Liver (tissue), 9 donors: ENCODE measurements around the gene RAB43. TPM values are rescaled to one million over a fixed set of nuclear protein-coding genes. Genes with fewer than 3 reads are reported as not detected.

Experiments used
- DNase-seq: peaks from one replicate; pipeline ENCODE4 v3.0.0-alpha.2; 2017; ENCODE audit warnings: low spot score
- H3K27ac ChIP-seq, 2 donors: one replicate each; pipeline ENCODE4 v1.7.0; 2013; ENCODE audit warnings: inconsistent platforms in 2 of 2, low read length in 2 of 2, control low read depth in 1 of 2, low read depth in 1 of 2, mild to moderate bottlenecking in 1 of 2
- H3K27me3 ChIP-seq, 4 donors: one replicate each; pipeline versions ENCODE4 v1.6.1 to v1.7.0; 2013; ENCODE audit warnings: low read length in 3 of 4, inconsistent platforms in 1 of 4, mild to moderate bottlenecking in 1 of 4, moderate library complexity in 1 of 4; ENCODE audit not compliant: control insufficient read depth in 4 of 4, insufficient read depth in 4 of 4
- H3K36me3 ChIP-seq, 4 donors: one replicate each; pipeline versions ENCODE4 v1.6.1 to v1.7.0; 2013; ENCODE audit warnings: low read length in 3 of 4, mild to moderate bottlenecking in 3 of 4, low read depth in 1 of 4, moderate library complexity in 1 of 4; ENCODE audit not compliant: control insufficient read depth in 4 of 4, insufficient read depth in 3 of 4
- H3K4me1 ChIP-seq, 4 donors: one replicate each; pipeline versions ENCODE4 v1.6.1 to v1.7.0; 2013; ENCODE audit warnings: low read length in 3 of 4, mild to moderate bottlenecking in 3 of 4, moderate library complexity in 1 of 4; ENCODE audit not compliant: control insufficient read depth in 4 of 4, insufficient read depth in 4 of 4
- H3K4me3 ChIP-seq, 3 donors: one replicate each; pipeline versions ENCODE4 v1.6.1 to v1.7.0; 2013; ENCODE audit warnings: low read length in 3 of 3, control low read depth in 1 of 3, low read depth in 1 of 3, mild to moderate bottlenecking in 1 of 3
- H3K9ac ChIP-seq, 2 donors: one replicate each; pipeline ENCODE4 v1.7.0; 2013; ENCODE audit warnings: low read length in 2 of 2, mild to moderate bottlenecking in 2 of 2, moderate library complexity in 2 of 2, control low read depth in 1 of 2, low read depth in 1 of 2
- H3K9me3 ChIP-seq, 4 donors: one replicate each; pipeline versions ENCODE4 v1.6.1 to v1.7.0; 2013; ENCODE audit warnings: low read length in 3 of 4; ENCODE audit not compliant: control insufficient read depth in 4 of 4
- EGR1 ChIP-seq, 2 donors: IDR thresholded peaks; 2 replicates each; pipeline ENCODE4 v1.6.1; 2016 to 2018; ENCODE audit warnings: antibody characterized with exemption in 2 of 2, low read depth in 2 of 2
- FOXA1 ChIP-seq: IDR thresholded peaks from 2 replicates; pipeline ENCODE4 v1.6.1; 2016; ENCODE audit warnings: antibody characterized with exemption
- GABPA ChIP-seq, 2 donors: IDR thresholded peaks in 1 of 2; conservative IDR thresholded peaks in 1 of 2; 2 replicates each; pipeline ENCODE4 v1.6.1; 2016; ENCODE audit warnings: antibody characterized with exemption in 2 of 2, mild to moderate bottlenecking in 1 of 2, moderate library complexity in 1 of 2
- HNF4A ChIP-seq, 2 donors: conservative IDR thresholded peaks; 2 replicates each; pipeline ENCODE4 v1.6.1; 2016; ENCODE audit warnings: antibody characterized with exemption in 2 of 2, mild to moderate bottlenecking in 2 of 2
- HNF4G ChIP-seq: IDR thresholded peaks from 2 replicates; pipeline ENCODE4 v1.6.1; 2016; ENCODE audit warnings: antibody characterized with exemption
- JUND ChIP-seq, 2 donors: IDR thresholded peaks; 2 replicates each; pipeline ENCODE4 v1.6.1; 2016; ENCODE audit warnings: antibody characterized with exemption in 2 of 2
- NR2F2 ChIP-seq: IDR thresholded peaks from 2 replicates; pipeline ENCODE4 v1.6.1; 2016; ENCODE audit warnings: antibody characterized with exemption
- RAD21 ChIP-seq, 2 donors: IDR thresholded peaks; 2 replicates each; pipeline ENCODE4 v1.6.1; 2016; ENCODE audit warnings: antibody characterized with exemption in 2 of 2, mild to moderate bottlenecking in 2 of 2
- RXRA ChIP-seq, 2 donors: IDR thresholded peaks; 2 replicates each; pipeline ENCODE4 v1.6.1; 2017 to 2018; ENCODE audit warnings: antibody characterized with exemption in 2 of 2, mild to moderate bottlenecking in 1 of 2
- SP1 ChIP-seq: IDR thresholded peaks from 2 replicates; pipeline ENCODE4 v1.6.1; 2018; ENCODE audit warnings: antibody characterized with exemption, mild to moderate bottlenecking
- TAF1 ChIP-seq: conservative IDR thresholded peaks from 2 replicates; pipeline ENCODE4 v1.6.1; 2016; ENCODE audit warnings: antibody characterized with exemption, mild to moderate bottlenecking
- YY1 ChIP-seq: IDR thresholded peaks from 2 replicates; pipeline ENCODE4 v1.6.1; 2016; ENCODE audit warnings: antibody characterized with exemption, mild to moderate bottlenecking
- WGBS: extraction: QIAGEN DNeasy Blood & Tissue Kit; methylation state at CpG from one replicate; pipeline ENCODE4 v1.1.7; 2013; 5-methylcytosine and 5-hydroxymethylcytosine counted together
- polyA plus RNA-seq, 2 donors: library from polyadenylated mRNA; stranded (reverse) in 1 of 2; unstranded in 1 of 2; fragments of 200-250 nt in 1 of 2; fragments of >200 nt in 1 of 2; fragmentation: Nextera tagmentation in 1 of 2; extraction: Ambion mirVana in 1 of 2; gene quantifications; one replicate each; pipeline versions ENCODE4 v1.2.1 to v1.2.3, GENCODE V29; 2013 to 2015
- total RNA-seq, 2 donors: library from RNA; depleted of rRNA; stranded (reverse); fragments of >200 nt; gene quantifications; one replicate each; pipeline ENCODE4 v1.2.3, GENCODE V29; 2014
- TF ChIP-seq, protein P1 (sequence below): IDR thresholded peaks from 2 replicates; pipeline ENCODE4 v1.6.1; 2016; ENCODE audit warnings: antibody characterized with exemption
- TF ChIP-seq, protein P2 (sequence below): fragments of 150-350 bp; IDR thresholded peaks from 2 replicates; pipeline ENCODE4 v1.5.1; 2017; ENCODE audit warnings: improper control_type of control experiment, low read depth, low read length; ENCODE audit not compliant: missing input control
- TF ChIP-seq, protein P3 (sequence below): IDR thresholded peaks from 2 replicates; pipeline ENCODE4 v1.6.1; 2016; ENCODE audit warnings: antibody characterized with exemption, mild to moderate bottlenecking
- TF ChIP-seq, protein P4 (sequence below): IDR thresholded peaks from 2 replicates; pipeline ENCODE4 v1.6.1; 2016; ENCODE audit warnings: antibody characterized with exemption
- TF ChIP-seq, protein P5 (sequence below): IDR thresholded peaks from 2 replicates; pipeline ENCODE4 v1.6.1; 2016; ENCODE audit warnings: antibody characterized with exemption
- donor health status: healthy.
- donor health status: healthy.
- donor health status: healthy.
- donor health status: healthy.
- donor health status: healthy.

Gene RAB43
- total and polyA plus RNA-seq, 4 donors = 13.4 to 58.1 (median 26.5) TPM

DNA sequence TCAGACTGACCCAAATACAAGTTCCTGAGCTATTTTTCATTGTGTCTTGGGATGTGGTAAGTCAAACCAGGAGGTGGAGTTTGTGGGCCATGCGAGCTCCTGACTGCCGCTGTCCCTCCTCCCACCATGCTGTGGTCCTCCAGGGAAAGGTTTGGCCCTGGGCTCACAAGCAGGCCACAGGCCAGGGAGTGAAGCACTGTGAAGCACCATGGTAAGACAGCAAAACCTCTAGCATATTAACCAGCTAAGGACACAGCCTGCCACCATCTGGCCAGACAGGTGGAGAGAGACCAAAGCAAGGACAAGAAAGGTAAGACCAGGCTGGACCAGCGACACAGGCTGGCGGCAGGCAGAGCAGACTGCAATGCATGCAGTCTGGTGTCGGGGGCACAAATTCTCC lies 15.3 kb downstream of the RAB43 start:
- no peak overlapping the region for H3K9ac ChIP-seq
- H3K27me3 ChIP-seq = no peaks in the 10 kb centered on the region
- peaks cover 7 to 57% (median 47%) of the 10 kb centered on the region in 4 donors for H3K4me1 ChIP-seq
- no peaks in the 10 kb centered on the region for H3K9me3 ChIP-seq
- H3K36me3 ChIP-seq = peaks cover 0 to 20% (median 11%) of the 10 kb centered on the region in 4 donors
- H3K27ac ChIP-seq = no peak overlapping the region
- WGBS = 80% methylated on average over 5 of the region's 5 CpGs
- TF ChIP-seq, protein P1, sequence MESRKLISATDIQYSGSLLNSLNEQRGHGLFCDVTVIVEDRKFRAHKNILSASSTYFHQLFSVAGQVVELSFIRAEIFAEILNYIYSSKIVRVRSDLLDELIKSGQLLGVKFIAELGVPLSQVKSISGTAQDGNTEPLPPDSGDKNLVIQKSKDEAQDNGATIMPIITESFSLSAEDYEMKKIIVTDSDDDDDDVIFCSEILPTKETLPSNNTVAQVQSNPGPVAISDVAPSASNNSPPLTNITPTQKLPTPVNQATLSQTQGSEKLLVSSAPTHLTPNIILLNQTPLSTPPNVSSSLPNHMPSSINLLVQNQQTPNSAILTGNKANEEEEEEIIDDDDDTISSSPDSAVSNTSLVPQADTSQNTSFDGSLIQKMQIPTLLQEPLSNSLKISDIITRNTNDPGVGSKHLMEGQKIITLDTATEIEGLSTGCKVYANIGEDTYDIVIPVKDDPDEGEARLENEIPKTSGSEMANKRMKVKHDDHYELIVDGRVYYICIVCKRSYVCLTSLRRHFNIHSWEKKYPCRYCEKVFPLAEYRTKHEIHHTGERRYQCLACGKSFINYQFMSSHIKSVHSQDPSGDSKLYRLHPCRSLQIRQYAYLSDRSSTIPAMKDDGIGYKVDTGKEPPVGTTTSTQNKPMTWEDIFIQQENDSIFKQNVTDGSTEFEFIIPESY = no peak
- TF ChIP-seq GABPA (IDR thresholded peaks at IDR 0.05 in 1 of 2, conservative IDR thresholded peaks at IDR 0.05 in 1 of 2) = no peak
- no peak overlapping the region for H3K4me3 ChIP-seq
- no peak for DNase-seq

DNA sequence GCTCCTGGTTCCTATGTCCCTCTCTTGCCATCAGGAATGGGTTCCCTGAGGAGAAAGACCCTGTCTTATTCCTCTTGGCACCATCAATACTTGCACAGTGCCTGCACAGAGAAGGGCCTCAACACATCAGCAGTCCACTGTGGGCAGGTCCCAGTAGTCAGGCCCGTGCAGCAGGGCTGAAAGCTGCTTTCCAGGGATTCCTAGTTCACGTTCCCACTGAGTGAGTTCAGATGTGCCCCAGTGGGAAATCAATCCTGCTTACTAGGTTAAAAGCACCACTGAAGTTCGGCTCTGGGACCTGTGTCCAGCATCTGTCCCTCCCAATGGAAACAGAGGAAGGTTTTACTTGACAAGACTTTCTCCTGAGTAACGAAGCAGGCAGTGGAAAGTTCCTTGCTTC lies 15.7 kb downstream of the RAB43 start:
- TF ChIP-seq FOXA1 (no peak), SP1 (no peak), RAD21 (IDR thresholded peaks at IDR 0.05) (no peak), NR2F2 (no peak), HNF4A (conservative IDR thresholded peaks at IDR 0.05) (no peak), HNF4G (no peak), EGR1 (IDR thresholded peaks at IDR 0.05; ENCODE audit: low read depth in 2 of 2) (no peak), YY1 (no peak), JUND (IDR thresholded peaks at IDR 0.05) (no peak), TAF1 (no peak), RXRA (IDR thresholded peaks at IDR 0.05) (no peak)
- TF ChIP-seq, protein P2, sequence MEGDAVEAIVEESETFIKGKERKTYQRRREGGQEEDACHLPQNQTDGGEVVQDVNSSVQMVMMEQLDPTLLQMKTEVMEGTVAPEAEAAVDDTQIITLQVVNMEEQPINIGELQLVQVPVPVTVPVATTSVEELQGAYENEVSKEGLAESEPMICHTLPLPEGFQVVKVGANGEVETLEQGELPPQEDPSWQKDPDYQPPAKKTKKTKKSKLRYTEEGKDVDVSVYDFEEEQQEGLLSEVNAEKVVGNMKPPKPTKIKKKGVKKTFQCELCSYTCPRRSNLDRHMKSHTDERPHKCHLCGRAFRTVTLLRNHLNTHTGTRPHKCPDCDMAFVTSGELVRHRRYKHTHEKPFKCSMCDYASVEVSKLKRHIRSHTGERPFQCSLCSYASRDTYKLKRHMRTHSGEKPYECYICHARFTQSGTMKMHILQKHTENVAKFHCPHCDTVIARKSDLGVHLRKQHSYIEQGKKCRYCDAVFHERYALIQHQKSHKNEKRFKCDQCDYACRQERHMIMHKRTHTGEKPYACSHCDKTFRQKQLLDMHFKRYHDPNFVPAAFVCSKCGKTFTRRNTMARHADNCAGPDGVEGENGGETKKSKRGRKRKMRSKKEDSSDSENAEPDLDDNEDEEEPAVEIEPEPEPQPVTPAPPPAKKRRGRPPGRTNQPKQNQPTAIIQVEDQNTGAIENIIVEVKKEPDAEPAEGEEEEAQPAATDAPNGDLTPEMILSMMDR = no peak
- TF ChIP-seq, protein P3, sequence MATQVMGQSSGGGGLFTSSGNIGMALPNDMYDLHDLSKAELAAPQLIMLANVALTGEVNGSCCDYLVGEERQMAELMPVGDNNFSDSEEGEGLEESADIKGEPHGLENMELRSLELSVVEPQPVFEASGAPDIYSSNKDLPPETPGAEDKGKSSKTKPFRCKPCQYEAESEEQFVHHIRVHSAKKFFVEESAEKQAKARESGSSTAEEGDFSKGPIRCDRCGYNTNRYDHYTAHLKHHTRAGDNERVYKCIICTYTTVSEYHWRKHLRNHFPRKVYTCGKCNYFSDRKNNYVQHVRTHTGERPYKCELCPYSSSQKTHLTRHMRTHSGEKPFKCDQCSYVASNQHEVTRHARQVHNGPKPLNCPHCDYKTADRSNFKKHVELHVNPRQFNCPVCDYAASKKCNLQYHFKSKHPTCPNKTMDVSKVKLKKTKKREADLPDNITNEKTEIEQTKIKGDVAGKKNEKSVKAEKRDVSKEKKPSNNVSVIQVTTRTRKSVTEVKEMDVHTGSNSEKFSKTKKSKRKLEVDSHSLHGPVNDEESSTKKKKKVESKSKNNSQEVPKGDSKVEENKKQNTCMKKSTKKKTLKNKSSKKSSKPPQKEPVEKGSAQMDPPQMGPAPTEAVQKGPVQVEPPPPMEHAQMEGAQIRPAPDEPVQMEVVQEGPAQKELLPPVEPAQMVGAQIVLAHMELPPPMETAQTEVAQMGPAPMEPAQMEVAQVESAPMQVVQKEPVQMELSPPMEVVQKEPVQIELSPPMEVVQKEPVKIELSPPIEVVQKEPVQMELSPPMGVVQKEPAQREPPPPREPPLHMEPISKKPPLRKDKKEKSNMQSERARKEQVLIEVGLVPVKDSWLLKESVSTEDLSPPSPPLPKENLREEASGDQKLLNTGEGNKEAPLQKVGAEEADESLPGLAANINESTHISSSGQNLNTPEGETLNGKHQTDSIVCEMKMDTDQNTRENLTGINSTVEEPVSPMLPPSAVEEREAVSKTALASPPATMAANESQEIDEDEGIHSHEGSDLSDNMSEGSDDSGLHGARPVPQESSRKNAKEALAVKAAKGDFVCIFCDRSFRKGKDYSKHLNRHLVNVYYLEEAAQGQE = no peak
- TF ChIP-seq, protein P4, sequence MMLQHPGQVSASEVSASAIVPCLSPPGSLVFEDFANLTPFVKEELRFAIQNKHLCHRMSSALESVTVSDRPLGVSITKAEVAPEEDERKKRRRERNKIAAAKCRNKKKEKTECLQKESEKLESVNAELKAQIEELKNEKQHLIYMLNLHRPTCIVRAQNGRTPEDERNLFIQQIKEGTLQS = no peak
- TF ChIP-seq, protein P5, sequence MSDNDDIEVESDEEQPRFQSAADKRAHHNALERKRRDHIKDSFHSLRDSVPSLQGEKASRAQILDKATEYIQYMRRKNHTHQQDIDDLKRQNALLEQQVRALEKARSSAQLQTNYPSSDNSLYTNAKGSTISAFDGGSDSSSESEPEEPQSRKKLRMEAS = no peak

More for the DNA sequence above, 15.7 kb downstream of the RAB43 start:
- no peak overlapping the region for H3K4me3 ChIP-seq
- 51% methylated on average over 4 of the region's 4 CpGs for WGBS
- H3K9ac ChIP-seq = no peak overlapping the region
- peaks cover 6 to 54% (median 47%) of the 10 kb centered on the region in 4 donors for H3K4me1 ChIP-seq
- peaks cover 0 to 20% (median 11%) of the 10 kb centered on the region in 4 donors for H3K36me3 ChIP-seq
- no peak for DNase-seq
- H3K9me3 ChIP-seq = no peaks in the 10 kb centered on the region
- H3K27ac ChIP-seq = no peak overlapping the region
- H3K27me3 ChIP-seq = no peaks in the 10 kb centered on the region
